HL-60 (cell line): Measurements from ENCODE around the gene PDE4B.

Experiments used
- DNase-seq, 2 experiments: peaks; one replicate each; pipeline ENCODE4 v3.0.0-alpha.2; 2010 to 2020; ENCODE audit warnings: low read depth in 1 of 2, low spot score in 1 of 2
- H3K27ac ChIP-seq: fragments of 250-450 bp; sonication (Bioruptor Pico); replicated peaks from 2 replicates; pipeline ENCODE4 v1.5.1; 2020; ENCODE audit warnings: mild to moderate bottlenecking, moderate library complexity
- H3K27me3 ChIP-seq: fragments of 250-450 bp; sonication (Bioruptor Pico); 2 replicates; pipeline ENCODE4 v1.5.1; 2021; ENCODE audit warnings: mild to moderate bottlenecking, moderate library complexity; ENCODE audit not compliant: insufficient read depth, poor library complexity, severe bottlenecking
- H3K4me3 ChIP-seq: replicated peaks from 2 replicates; pipeline ENCODE4 v1.5.1; 2011; ENCODE audit warnings: mild to moderate bottlenecking, control low read depth, low read length; ENCODE audit not compliant: insufficient read depth
- CTCF ChIP-seq: IDR thresholded peaks from one replicate; pipeline ENCODE4 v1.5.1; 2011; ENCODE audit warnings: low read length, control low read depth, inconsistent platforms; ENCODE audit not compliant: insufficient read depth
- GABPA ChIP-seq: IDR thresholded peaks from 2 replicates; pipeline ENCODE4 v1.6.1; 2012; ENCODE audit warnings: low read depth
- POLR2AphosphoS5 ChIP-seq: IDR thresholded peaks from 2 replicates; pipeline ENCODE4 v1.6.1; 2012; ENCODE audit warnings: low read depth
- REST ChIP-seq: IDR thresholded peaks from 2 replicates; pipeline ENCODE4 v1.6.1; 2012; ENCODE audit warnings: low read depth; ENCODE audit not compliant: insufficient replicate concordance
- SPI1 ChIP-seq: IDR thresholded peaks from 2 replicates; pipeline ENCODE4 v1.6.1; 2012; ENCODE audit warnings: low read depth, mild to moderate bottlenecking, borderline replicate concordance

The PDE4B gene

GRCh38 chr1:66172272-66172671 lies 379.6 kb downstream of the PDE4B start:
- TF ChIP-seq SPI1: no peak
- no peak for TF ChIP-seq CTCF
- TF ChIP-seq POLR2AphosphoS5: no peak
- no peak for TF ChIP-seq GABPA
- no peak for TF ChIP-seq REST
- no peak overlapping the region for H3K27ac ChIP-seq

GRCh38 chr1:66175098-66175497 lies 382.4 kb downstream of the PDE4B start:
- TF ChIP-seq SPI1 (no peak), CTCF (no peak), REST (no peak), GABPA (no peak), POLR2AphosphoS5 (no peak)

More at GRCh38 chr1:66172272-66172671, 379.6 kb downstream of the PDE4B start:
- no peak for DNase-seq
- Histone ChIP-seq H3K4me3 (no peak overlapping the region), H3K27me3 (peaks cover 2% of the 10 kb centered on the region)

GRCh38 chr1:66175581-66175980 lies 382.9 kb downstream of the PDE4B start:
- no peak for DNase-seq

More at GRCh38 chr1:66175098-66175497, 382.4 kb downstream of the PDE4B start:
- no peak overlapping the region for H3K4me3 ChIP-seq
- H3K27ac ChIP-seq: no peak overlapping the region
- H3K27me3 ChIP-seq: peaks cover 2% of the 10 kb centered on the region
- no peak for DNase-seq

More at GRCh38 chr1:66175581-66175980, 382.9 kb downstream of the PDE4B start:
- no peak for TF ChIP-seq POLR2AphosphoS5
- no peak for TF ChIP-seq SPI1
- TF ChIP-seq CTCF: no peak
- no peak for TF ChIP-seq GABPA
- no peak for TF ChIP-seq REST
- H3K4me3 ChIP-seq: no peak overlapping the region
- no peak overlapping the region for H3K27ac ChIP-seq
- H3K27me3 ChIP-seq: peaks cover 2% of the 10 kb centered on the region
